ENCODE measurements around the gene ZNF304. TPM values are rescaled to one million over a fixed set of nuclear protein-coding genes. Genes with fewer than 3 reads are reported as not detected.

The ZNF304 gene
- total RNA-seq, 4 donors from 2014 or later = 10.7 to 14.1 (median 13.9) TPM

DNA sequence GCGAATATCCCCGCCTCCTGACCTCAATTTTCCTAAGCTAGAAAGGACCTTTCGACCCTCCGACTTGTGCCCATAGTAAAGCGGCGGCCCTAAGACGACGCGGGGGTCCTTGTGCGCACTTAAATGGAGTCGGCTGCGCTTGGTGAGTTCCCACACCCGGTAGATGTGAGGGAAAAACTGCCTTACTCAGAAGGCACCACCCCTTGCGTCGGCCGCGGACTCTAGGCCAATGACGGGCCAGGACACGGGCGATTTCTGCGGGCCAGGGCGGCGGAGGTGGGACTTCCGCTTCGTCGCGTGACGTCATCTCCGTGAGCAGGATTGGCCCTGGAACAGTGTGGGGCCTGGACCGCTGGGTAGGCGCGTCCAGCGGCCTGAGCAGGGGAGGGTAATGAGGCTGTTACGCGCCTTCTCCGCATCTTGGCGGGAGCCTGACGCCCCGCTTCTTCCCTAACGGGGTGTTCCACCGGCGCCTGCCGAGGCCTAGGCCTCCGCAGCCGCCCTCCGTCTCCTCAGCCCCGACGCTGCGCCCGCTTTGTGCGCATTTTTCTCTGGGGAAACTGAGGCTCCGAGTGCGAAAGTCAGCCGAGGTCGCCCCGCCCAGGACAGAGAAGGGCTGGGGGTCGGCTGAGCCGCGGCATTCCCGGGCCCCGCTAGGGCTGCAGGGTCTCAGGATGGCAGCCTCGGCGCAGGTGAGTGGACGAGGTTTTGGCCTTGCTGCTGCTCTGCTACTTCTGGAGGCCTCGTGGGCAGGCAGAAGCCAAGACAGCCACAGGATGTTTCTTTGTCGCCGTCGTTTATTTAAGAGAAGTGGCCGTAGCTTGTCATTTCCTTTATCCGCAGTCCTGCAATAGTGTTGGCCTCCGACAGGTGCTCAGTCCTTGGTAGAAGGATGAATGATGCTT lies 30.6 kb upstream of the ZNF304 start, which contains the start of gene ZNF543:
ZNF543 (plus strand) TSS at position 293 of the 905 bp plus-strand sequence; CDS start at position 675, 382 bp downstream.
- TF ChIP-seq POLR2A (IDR thresholded peaks at IDR 0.05) (peak in 1 of 2 donors; percentile 85), CTCF (IDR thresholded peaks at IDR 0.05) (no peak)
- peaks cover 20 to 21% of the 10 kb centered on the region in 2 donors for H3K36me3 ChIP-seq
- peak within 1 kb of the TSS; percentile 86 to 100 (median 86) for H3K4me3 ChIP-seq (replicated peaks in 1 of 3)
- H3K27ac ChIP-seq = peak within 1 kb of the TSS; percentile 80 to 84 (median 84)
- H3K4me1 ChIP-seq = peaks cover 12 to 15% of the 10 kb centered on the region in 2 donors
- 0 to 1% methylated on average over 21 to 33 of the region's 71 CpGs for WGBS, 2 donors
- no peaks in the 10 kb centered on the region for H3K9me3 ChIP-seq
- DNase-seq = peak; percentile 96 to 97
- intact Hi-C loops (cut with DNase I) = no loop called here
- H3K27me3 ChIP-seq = no peaks in the 10 kb centered on the region

GRCh38 chr19:57321116-57321515 lies 30.0 kb upstream of the ZNF304 start:
- no peaks in the 10 kb centered on the region for H3K27me3 ChIP-seq
- H3K9me3 ChIP-seq = no peaks in the 10 kb centered on the region
- peak overlapping the region in 1 of 3 donors; percentile 84 for H3K27ac ChIP-seq
- peaks cover 26 to 27% of the 10 kb centered on the region in 2 donors for H3K36me3 ChIP-seq
- H3K4me3 ChIP-seq (replicated peaks in 1 of 3) = peak overlapping the region; percentile 86 to 100 (median 86)
- DNase-seq = no peak
- no peak for TF ChIP-seq CTCF (IDR thresholded peaks at IDR 0.05)
- 38 to 39% methylated on average over 8 of the region's 8 CpGs for WGBS, 2 donors
- peaks cover 12 to 15% of the 10 kb centered on the region in 2 donors for H3K4me1 ChIP-seq
- intact Hi-C loops (cut with DNase I) = no loop called here

GRCh38 chr19:57321751-57322150 lies 29.3 kb upstream of the ZNF304 start:
- Histone ChIP-seq H3K27me3 (no peaks in the 10 kb centered on the region), H3K9me3 (no peaks in the 10 kb centered on the region), H3K4me3 (replicated peaks in 1 of 3) (no peak overlapping the region), H3K27ac (no peak overlapping the region), H3K36me3 (peaks cover 32 to 33% of the 10 kb centered on the region in 2 donors), H3K4me1 (peaks cover 12 to 15% of the 10 kb centered on the region in 2 donors)
- WGBS, 2 donors = 72% methylated on average over 3 of the region's 3 CpGs
- no peak for DNase-seq
- intact Hi-C loops (cut with DNase I) = no loop called here
- TF ChIP-seq CTCF (IDR thresholded peaks at IDR 0.05) (no peak), POLR2A (IDR thresholded peaks at IDR 0.05) (no peak)

DNA sequence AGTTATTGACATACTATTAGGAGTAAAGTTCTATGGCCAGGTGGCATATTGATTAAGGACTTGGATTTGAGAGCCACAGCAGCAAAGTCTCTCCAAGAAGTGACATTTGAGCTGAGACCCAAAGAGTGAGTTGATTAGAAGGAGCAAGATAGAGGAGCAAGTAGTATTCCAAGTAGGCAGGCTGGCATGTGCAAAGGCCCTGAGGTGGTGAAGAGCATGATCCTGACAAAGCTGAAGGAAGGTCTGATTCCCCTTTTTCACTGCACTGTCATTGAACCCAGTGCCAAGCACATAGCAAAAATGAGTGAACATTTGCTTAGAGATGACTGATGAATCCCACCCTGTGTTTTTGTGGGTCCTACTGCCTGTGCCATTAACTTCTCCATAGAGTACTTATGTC lies 26.1 kb upstream of the ZNF304 start:
- peaks cover 58% of the 10 kb centered on the region in 2 donors for H3K36me3 ChIP-seq
- H3K4me1 ChIP-seq = peaks cover 12 to 15% of the 10 kb centered on the region in 2 donors
- intact Hi-C loops (cut with DNase I) = no loop called here
- no peak for TF ChIP-seq CTCF (IDR thresholded peaks at IDR 0.05)
- no peak overlapping the region for H3K4me3 ChIP-seq (replicated peaks in 1 of 3)
- no peaks in the 10 kb centered on the region for H3K27me3 ChIP-seq
- no peaks in the 10 kb centered on the region for H3K9me3 ChIP-seq
- no peak overlapping the region for H3K27ac ChIP-seq
- no peak for DNase-seq

DNA sequence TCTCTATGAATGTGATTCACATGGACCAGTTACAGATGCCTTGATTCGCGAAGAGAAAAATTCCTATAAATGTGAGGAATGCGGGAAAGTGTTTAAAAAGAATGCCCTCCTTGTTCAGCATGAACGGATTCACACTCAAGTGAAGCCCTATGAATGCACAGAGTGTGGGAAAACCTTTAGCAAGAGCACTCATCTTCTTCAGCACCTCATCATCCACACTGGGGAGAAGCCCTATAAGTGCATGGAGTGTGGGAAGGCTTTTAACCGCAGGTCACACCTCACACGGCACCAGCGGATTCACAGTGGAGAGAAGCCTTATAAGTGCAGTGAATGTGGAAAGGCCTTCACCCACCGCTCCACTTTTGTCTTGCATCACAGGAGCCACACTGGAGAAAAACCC lies 23.1 kb upstream of the ZNF304 start:
- DNase-seq = no peak
- Histone ChIP-seq H3K36me3 (peaks cover 58% of the 10 kb centered on the region in 2 donors), H3K27me3 (no peaks in the 10 kb centered on the region), H3K4me3 (replicated peaks in 1 of 3) (no peak overlapping the region), H3K27ac (no peak overlapping the region), H3K9me3 (no peaks in the 10 kb centered on the region), H3K4me1 (no peaks in the 10 kb centered on the region)
- TF ChIP-seq POLR2A (IDR thresholded peaks at IDR 0.05) = no peak
- TF ChIP-seq CTCF (IDR thresholded peaks at IDR 0.05) = no peak
- 77 to 87% methylated on average over 8 of the region's 8 CpGs for WGBS, 2 donors
- intact Hi-C loops (cut with DNase I) = no loop called here
